ENCODE measurements around the gene LZTR1. TPM values are rescaled to one million over a fixed set of nuclear protein-coding genes. Genes with fewer than 3 reads are reported as not detected.
"Not testable (repeated sequence)": the region's sequence is repeated elsewhere in the genome, so short reads cannot be mapped to it uniquely, and the experiment has no call there.

Gene LZTR1
- polyA plus RNA-seq, 2 of the 4 experiments (the other 2 are of a cell fraction): 14.1 to 23.5 TPM

DNA sequence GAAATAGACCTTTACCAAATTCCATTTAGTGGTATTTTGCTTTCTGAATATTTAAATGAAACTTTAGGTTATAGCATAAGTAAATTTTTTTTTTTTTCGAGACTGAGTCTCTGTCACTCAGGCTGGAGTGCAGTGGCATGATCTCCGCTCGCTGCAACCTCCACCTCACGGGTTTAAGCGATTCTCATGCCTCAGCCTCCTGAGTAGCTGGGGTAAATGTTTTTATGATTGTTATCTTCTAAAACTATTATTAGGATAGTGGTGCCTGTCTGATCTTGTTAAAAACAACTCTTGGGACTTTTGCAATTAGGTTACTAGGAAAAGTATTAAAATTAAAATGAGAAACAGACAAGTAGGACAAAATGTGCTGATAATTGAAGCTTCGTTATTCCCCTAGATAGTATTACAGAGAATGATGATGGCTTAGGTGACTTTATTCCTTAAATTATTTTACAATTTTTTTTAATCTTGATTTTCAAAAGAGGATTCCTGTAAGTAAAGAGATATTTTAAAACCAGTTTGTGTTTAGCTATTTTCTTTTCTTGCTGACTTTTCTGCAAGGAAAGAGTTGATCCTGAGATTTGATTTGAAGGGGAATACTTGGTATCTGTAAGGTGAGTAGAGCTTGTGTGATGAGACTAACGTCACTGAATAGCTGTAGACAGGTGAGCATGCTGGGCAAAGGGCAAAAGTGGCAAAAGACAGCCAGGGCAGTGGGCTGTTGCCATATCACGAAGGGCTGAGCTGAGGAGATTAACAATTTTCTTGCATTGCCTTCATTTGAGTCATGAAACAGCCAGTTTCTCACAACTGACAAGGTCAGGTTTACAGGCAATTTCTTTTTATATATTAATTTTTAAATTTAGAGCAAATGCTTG lies 44.1 kb upstream of the LZTR1 start:
- Histone ChIP-seq H3K4me1 (peaks cover 14% of the 10 kb centered on the region), H3K9me3 (no peaks in the 10 kb centered on the region), H3K4me2 (no peak overlapping the region), H3K4me3 (no peak overlapping the region), H3K27ac (no peak overlapping the region)
- ChIA-PET POLR2A (no interaction called here), CTCF (interaction anchor here (1.2 to 3.4 kb wide), 3 partner anchors 19 to 53 kb away, joined by 3 to 13 read pairs (median 11); no protein-coding TSS in a partner anchor)
- WGBS (ENCODE audit: missing lambda C conversion rate): 91% methylated on average over 8 of the region's 8 CpGs
- no peak for TF ChIP-seq POLR2A (IDR thresholded peaks at IDR 0.05; ENCODE audit: low read length)
- TF ChIP-seq GATA3 (IDR thresholded peaks at IDR 0.05; ENCODE audit: borderline replicate concordance): no peak
- no peak for TF ChIP-seq MAFK (IDR thresholded peaks at IDR 0.05; ENCODE audit: partially characterized antibody)
- TF ChIP-seq TFCP2L1 (CRISPR knock-in tag; IDR thresholded peaks at IDR 0.05): no peak
- TF ChIP-seq NR3C1 (IDR thresholded peaks at IDR 0.05): no peak
- TF ChIP-seq HOXA7 (CRISPR knock-in tag; IDR thresholded peaks at IDR 0.05): no peak
- TF ChIP-seq ESRRA (IDR thresholded peaks at IDR 0.05; ENCODE audit: borderline replicate concordance, low read length): no peak
- TF ChIP-seq EHMT2 (IDR thresholded peaks at IDR 0.05; ENCODE audit: low read depth): no peak
- no peak for FAIRE-seq
- ATAC-seq: no peak
- no peak for DNase-seq (ENCODE audit: low read depth in 1 of 2, low spot score in 1 of 2)

DNA sequence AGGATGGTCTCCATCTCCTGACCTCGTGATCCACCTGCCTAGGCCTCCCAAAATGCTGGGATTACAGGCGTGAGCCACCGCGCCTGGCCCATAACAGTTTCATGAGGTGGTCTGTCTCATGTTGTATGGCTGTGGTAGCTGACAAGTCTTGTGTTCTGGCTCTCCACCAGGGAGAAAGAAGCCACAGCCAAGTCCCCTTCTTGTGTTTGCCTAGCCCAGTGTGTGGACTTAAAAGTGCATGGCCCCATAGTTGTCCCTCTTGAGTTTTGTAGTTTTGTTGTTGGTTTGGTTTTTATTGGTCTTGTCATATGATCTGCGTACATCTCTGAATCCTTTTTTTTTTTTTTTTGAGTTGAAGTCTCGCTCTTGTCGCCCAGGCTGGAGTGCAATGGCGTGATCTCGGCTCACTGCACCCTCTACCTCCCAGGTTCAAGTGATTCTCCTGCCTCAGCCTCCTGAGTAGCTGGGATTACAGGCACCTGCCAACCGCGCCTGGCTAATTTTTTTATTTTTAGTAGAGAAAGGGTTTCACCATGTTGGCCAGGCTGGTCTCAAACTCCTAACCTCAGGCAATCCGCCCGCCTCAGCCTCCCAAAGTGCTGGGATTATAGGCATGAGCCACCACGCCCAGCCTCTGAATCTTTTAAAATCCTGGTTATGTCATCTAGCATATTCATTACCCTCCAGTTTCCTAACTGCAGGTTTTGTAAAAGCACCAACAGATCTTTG lies 42.5 kb upstream of the LZTR1 start:
- CTCF ChIA-PET: interaction anchor here (0.6 to 3.4 kb wide), 3 partner anchors 46 to 140 kb away, joined by 3 to 13 read pairs (median 3); no protein-coding TSS in a partner anchor
- WGBS (ENCODE audit: missing lambda C conversion rate): 96% methylated on average over 14 of the region's 14 CpGs
- POLR2A ChIA-PET: not testable (repeated sequence)

DNA sequence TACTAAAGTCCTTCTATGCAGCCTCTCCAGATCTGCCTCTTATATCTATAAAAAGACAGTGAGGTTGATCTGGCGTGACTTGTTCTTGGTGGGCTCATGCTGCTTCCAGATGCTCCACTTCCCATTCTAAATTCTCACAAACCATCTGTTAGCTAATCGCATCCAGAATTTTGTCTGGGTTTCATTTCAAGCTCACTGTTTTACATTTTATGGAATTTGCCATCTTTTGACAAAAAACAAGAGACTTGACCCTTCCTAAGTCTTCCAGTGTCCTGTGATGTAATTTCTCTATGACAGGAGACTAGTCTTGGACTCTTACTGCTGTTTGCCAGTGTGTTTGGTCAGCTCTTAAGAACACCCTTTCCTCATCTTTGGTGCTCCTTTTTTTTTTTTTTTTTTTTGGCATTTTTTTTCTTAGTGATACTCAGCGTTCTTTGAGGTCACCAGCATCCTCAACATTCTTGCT lies 41.9 kb upstream of the LZTR1 start:
- ChIA-PET POLR2A (no interaction called here), CTCF (interaction anchor here (0.6 to 3.4 kb wide), 2 partner anchors 55 to 140 kb away, joined by 3 to 13 read pairs; no protein-coding TSS in a partner anchor)
- no peak overlapping the region for H3K4me2 ChIP-seq
- H3K9me3 ChIP-seq: no peaks in the 10 kb centered on the region
- WGBS (ENCODE audit: missing lambda C conversion rate): 91% methylated on average over 3 of the region's 3 CpGs
- FAIRE-seq (no peak), DNase-seq (ENCODE audit: low read depth in 1 of 2, low spot score in 1 of 2) (no peak), ATAC-seq (no peak)
- TF ChIP-seq POLR2AphosphoS2 (conservative IDR thresholded peaks at IDR 0.05; ENCODE audit: low read length): no peak
- TF ChIP-seq JUN (IDR thresholded peaks at IDR 0.05): no peak
- TF ChIP-seq RNF2 (IDR thresholded peaks at IDR 0.05; ENCODE audit: borderline replicate concordance, low read depth): no peak
- H3K4me3 ChIP-seq: no peak overlapping the region
- peaks cover 21% of the 10 kb centered on the region for H3K4me1 ChIP-seq
- H3K27ac ChIP-seq: no peak overlapping the region

More for the DNA sequence above, 42.5 kb upstream of the LZTR1 start:
- not testable (repeated sequence) for H3K4me3 ChIP-seq; FAIRE-seq; H3K27ac ChIP-seq; H3K4me2 ChIP-seq; ATAC-seq; DNase-seq (ENCODE audit: low read depth in 1 of 2, low spot score in 1 of 2); H3K9me3 ChIP-seq
- peaks cover 15% of the 10 kb centered on the region for H3K4me1 ChIP-seq

DNA sequence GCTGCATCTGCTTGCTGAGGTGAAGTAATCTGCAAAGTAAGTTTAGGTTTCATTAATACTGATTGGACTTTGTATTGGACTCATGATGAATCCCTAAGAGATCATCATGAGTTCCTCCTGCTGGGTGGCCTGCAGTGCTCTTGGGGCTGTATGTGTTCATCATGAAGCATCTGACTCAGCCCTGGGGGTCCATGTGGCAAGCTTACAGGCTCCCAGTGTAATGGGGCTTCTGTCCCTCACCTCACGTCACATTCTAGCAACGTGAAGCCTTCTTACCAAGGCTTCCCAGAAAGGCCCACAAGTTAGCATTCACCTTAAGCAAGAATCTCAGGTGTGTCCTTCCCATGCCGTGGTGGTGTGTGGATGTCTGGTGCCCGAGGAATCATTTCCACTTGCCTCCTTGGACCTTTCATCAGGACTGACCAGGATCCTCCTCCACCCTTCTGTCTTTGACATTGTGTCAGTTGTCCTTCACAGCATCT lies 41.2 kb upstream of the LZTR1 start:
- H3K4me1 ChIP-seq: peaks cover 28% of the 10 kb centered on the region
- no peak overlapping the region for H3K4me3 ChIP-seq
- DNase-seq (ENCODE audit: low read depth in 1 of 2, low spot score in 1 of 2) (no peak), FAIRE-seq (no peak), ATAC-seq (no peak)
- ChIA-PET POLR2A (no interaction called here), CTCF (no interaction called here)
- TF ChIP-seq KDM1A (IDR thresholded peaks at IDR 0.05; ENCODE audit: low read depth) (no peak), POLR2AphosphoS2 (conservative IDR thresholded peaks at IDR 0.05; ENCODE audit: low read length) (no peak), KDM5A (IDR thresholded peaks at IDR 0.05) (no peak), RAD21 (conservative IDR thresholded peaks at IDR 0.05 in 1 of 2, IDR thresholded peaks at IDR 0.05 in 1 of 2) (no peak), MAFK (IDR thresholded peaks at IDR 0.05; ENCODE audit: partially characterized antibody) (no peak), CHD2 (IDR thresholded peaks at IDR 0.05; ENCODE audit: low read length, partially characterized antibody) (no peak), RFX5 (IDR thresholded peaks at IDR 0.05) (no peak)
- TF ChIP-seq, protein P1, sequence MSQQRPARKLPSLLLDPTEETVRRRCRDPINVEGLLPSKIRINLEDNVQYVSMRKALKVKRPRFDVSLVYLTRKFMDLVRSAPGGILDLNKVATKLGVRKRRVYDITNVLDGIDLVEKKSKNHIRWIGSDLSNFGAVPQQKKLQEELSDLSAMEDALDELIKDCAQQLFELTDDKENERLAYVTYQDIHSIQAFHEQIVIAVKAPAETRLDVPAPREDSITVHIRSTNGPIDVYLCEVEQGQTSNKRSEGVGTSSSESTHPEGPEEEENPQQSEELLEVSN (IDR thresholded peaks at IDR 0.05; ENCODE audit: borderline replicate concordance, low read depth): no peak
- TF ChIP-seq, protein P2, sequence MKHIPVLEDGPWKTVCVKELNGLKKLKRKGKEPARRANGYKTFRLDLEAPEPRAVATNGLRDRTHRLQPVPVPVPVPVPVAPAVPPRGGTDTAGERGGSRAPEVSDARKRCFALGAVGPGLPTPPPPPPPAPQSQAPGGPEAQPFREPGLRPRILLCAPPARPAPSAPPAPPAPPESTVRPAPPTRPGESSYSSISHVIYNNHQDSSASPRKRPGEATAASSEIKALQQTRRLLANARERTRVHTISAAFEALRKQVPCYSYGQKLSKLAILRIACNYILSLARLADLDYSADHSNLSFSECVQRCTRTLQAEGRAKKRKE (CRISPR knock-in tag; IDR thresholded peaks at IDR 0.05; ENCODE audit: low read depth): no peak
- TF ChIP-seq, protein P3, sequence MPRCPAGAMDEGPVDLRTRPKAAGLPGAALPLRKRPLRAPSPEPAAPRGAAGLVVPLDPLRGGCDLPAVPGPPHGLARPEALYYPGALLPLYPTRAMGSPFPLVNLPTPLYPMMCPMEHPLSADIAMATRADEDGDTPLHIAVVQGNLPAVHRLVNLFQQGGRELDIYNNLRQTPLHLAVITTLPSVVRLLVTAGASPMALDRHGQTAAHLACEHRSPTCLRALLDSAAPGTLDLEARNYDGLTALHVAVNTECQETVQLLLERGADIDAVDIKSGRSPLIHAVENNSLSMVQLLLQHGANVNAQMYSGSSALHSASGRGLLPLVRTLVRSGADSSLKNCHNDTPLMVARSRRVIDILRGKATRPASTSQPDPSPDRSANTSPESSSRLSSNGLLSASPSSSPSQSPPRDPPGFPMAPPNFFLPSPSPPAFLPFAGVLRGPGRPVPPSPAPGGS (IDR thresholded peaks at IDR 0.05): no peak
- no peaks in the 10 kb centered on the region for H3K9me3 ChIP-seq
- WGBS (ENCODE audit: missing lambda C conversion rate): 88% methylated on average over 4 of the region's 4 CpGs
- no peak overlapping the region for H3K4me2 ChIP-seq
- H3K27ac ChIP-seq: no peak overlapping the region

DNA sequence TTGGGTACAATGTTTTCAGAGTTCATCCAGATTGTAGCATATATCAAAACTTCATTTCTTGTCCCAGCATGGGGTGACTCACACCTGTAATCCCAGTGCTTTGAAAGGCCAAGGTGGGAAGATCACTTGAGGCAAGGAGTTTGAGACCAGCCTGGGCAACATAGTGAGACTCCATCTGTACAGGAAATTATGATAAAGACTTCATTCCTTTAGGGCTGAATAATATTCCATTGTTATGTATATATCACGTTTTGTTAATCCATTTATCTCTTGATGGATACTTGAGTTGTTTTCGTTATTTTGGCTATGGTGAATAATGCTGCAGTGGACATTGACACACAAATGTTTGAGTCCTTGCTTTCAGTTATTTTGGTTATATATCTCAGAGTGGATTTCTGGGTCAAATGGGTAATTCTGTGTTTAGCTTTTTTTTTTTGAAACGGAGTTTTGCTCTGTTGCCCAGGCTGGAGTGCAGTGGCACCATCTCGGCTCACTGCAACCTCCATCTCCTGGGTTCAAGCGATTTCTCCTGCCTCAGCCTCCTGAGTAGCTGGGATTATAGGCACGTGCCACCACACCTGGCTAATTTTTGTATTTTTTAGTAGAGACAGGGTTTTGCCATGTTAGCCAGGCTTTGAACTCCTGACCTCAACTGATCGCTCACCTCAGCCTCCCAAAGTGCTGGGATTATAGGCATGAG lies 39.7 kb upstream of the LZTR1 start:
- POLR2A ChIA-PET; H3K9me3 ChIP-seq; H3K4me2 ChIP-seq; H3K4me3 ChIP-seq; H3K27ac ChIP-seq; DNase-seq (ENCODE audit: low read depth in 1 of 2, low spot score in 1 of 2); FAIRE-seq; ATAC-seq: not testable (repeated sequence)
- 91% methylated on average over 7 of the region's 7 CpGs for WGBS (ENCODE audit: missing lambda C conversion rate)
- peaks cover 24% of the 10 kb centered on the region for H3K4me1 ChIP-seq
- CTCF ChIA-PET: interaction anchor here (0.7 kb wide), 1 partner anchor 56 kb away, joined by 3 read pairs; no protein-coding TSS in a partner anchor

All from A549 (cell line).